ENCODE measurements around the gene TREM1.

The TREM1 gene

GRCh38 chr6:41239467-41240159, 46.9 kb downstream of the TREM1 start:
- no peak for ATAC-seq
- TF ChIP-seq ARNTL (CRISPR knock-in tag; IDR thresholded peaks at IDR 0.05; ENCODE audit: borderline replicate concordance, low read depth) (no peak), OSR1 (CRISPR knock-in tag; IDR thresholded peaks at IDR 0.05) (no peak), BACH2 (CRISPR knock-in tag; IDR thresholded peaks at IDR 0.05; ENCODE audit: borderline replicate concordance) (no peak), ZNF8 (CRISPR knock-in tag; IDR thresholded peaks at IDR 0.05) (no peak), GLIS3 (CRISPR knock-in tag; IDR thresholded peaks at IDR 0.05) (no peak), RARB (CRISPR knock-in tag; IDR thresholded peaks at IDR 0.05) (no peak)
- TF ChIP-seq, protein P1, sequence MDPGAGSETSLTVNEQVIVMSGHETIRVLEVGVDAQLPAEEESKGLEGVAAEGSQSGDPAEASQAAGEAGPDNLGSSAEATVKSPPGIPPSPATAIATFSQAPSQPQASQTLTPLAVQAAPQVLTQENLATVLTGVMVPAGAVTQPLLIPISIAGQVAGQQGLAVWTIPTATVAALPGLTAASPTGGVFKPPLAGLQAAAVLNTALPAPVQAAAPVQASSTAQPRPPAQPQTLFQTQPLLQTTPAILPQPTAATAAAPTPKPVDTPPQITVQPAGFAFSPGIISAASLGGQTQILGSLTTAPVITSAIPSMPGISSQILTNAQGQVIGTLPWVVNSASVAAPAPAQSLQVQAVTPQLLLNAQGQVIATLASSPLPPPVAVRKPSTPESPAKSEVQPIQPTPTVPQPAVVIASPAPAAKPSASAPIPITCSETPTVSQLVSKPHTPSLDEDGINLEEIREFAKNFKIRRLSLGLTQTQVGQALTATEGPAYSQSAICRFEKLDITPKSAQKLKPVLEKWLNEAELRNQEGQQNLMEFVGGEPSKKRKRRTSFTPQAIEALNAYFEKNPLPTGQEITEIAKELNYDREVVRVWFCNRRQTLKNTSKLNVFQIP (CRISPR knock-in tag; IDR thresholded peaks at IDR 0.05; ENCODE audit: borderline replicate concordance, low read depth) = no peak
- TF ChIP-seq, protein P2, sequence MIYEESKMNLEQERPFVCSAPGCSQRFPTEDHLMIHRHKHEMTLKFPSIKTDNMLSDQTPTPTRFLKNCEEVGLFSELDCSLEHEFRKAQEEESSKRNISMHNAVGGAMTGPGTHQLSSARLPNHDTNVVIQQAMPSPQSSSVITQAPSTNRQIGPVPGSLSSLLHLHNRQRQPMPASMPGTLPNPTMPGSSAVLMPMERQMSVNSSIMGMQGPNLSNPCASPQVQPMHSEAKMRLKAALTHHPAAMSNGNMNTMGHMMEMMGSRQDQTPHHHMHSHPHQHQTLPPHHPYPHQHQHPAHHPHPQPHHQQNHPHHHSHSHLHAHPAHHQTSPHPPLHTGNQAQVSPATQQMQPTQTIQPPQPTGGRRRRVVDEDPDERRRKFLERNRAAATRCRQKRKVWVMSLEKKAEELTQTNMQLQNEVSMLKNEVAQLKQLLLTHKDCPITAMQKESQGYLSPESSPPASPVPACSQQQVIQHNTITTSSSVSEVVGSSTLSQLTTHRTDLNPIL (CRISPR knock-in tag; IDR thresholded peaks at IDR 0.05; ENCODE audit: low read depth) = no peak
- TF ChIP-seq, protein P3, sequence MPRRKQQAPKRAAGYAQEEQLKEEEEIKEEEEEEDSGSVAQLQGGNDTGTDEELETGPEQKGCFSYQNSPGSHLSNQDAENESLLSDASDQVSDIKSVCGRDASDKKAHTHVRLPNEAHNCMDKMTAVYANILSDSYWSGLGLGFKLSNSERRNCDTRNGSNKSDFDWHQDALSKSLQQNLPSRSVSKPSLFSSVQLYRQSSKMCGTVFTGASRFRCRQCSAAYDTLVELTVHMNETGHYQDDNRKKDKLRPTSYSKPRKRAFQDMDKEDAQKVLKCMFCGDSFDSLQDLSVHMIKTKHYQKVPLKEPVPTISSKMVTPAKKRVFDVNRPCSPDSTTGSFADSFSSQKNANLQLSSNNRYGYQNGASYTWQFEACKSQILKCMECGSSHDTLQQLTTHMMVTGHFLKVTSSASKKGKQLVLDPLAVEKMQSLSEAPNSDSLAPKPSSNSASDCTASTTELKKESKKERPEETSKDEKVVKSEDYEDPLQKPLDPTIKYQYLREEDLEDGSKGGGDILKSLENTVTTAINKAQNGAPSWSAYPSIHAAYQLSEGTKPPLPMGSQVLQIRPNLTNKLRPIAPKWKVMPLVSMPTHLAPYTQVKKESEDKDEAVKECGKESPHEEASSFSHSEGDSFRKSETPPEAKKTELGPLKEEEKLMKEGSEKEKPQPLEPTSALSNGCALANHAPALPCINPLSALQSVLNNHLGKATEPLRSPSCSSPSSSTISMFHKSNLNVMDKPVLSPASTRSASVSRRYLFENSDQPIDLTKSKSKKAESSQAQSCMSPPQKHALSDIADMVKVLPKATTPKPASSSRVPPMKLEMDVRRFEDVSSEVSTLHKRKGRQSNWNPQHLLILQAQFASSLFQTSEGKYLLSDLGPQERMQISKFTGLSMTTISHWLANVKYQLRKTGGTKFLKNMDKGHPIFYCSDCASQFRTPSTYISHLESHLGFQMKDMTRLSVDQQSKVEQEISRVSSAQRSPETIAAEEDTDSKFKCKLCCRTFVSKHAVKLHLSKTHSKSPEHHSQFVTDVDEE (CRISPR knock-in tag; IDR thresholded peaks at IDR 0.05) = no peak

DNA sequence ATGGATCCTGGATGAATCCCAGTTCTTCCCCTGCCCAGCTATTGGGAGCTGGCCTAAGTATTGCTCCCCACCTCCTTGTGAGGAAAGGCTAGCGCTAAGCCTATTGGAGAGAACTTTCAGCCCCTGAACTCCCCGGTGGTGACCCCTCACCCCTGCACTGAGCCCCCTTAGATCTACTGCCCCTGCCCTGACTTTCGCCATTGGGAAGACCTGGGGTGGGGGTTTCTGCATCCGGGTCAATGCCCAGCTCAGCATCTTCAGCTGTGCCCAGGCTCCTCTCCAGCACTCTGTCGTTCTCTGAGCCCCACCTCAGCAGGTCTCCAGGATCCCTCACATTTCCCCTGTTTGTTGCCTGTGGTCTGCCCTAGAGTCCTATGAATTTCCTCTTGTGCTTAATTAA, 49.4 kb downstream of the TREM1 start:
- ATAC-seq = no peak
- TF ChIP-seq ZFP3 (CRISPR knock-in tag; IDR thresholded peaks at IDR 0.05) (no peak), GLIS3 (CRISPR knock-in tag; IDR thresholded peaks at IDR 0.05) (no peak)

DNA sequence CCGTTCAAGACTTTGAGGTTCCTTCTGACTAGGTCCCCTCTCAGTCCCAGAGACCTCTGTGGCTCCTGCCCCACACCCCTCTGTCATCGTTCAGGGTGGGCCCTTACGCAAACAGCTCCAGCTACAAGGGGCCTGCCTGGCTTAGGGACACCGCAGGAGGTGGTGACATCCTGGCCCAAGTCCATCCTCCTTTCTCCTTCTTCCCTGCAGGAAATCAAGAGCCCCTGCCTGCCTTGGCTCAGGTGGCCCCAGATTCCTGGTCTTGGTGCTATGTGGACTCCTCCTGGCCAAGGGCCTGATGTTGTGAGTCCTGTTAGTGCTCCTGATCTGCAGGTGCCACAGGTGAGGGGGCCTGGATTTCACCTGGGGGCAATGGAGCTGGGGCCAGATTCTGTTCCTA, 50.2 kb downstream of the TREM1 start:
- no peak for ATAC-seq
- TF ChIP-seq TOX (CRISPR knock-in tag; IDR thresholded peaks at IDR 0.05; ENCODE audit: borderline replicate concordance) (no peak), ZNF565 (CRISPR knock-in tag; conservative IDR thresholded peaks at IDR 0.05; ENCODE audit: low read depth) (no peak), BACH2 (CRISPR knock-in tag; IDR thresholded peaks at IDR 0.05; ENCODE audit: borderline replicate concordance) (no peak), ARNTL (CRISPR knock-in tag; IDR thresholded peaks at IDR 0.05; ENCODE audit: borderline replicate concordance, low read depth) (no peak)
- TF ChIP-seq, protein P4, sequence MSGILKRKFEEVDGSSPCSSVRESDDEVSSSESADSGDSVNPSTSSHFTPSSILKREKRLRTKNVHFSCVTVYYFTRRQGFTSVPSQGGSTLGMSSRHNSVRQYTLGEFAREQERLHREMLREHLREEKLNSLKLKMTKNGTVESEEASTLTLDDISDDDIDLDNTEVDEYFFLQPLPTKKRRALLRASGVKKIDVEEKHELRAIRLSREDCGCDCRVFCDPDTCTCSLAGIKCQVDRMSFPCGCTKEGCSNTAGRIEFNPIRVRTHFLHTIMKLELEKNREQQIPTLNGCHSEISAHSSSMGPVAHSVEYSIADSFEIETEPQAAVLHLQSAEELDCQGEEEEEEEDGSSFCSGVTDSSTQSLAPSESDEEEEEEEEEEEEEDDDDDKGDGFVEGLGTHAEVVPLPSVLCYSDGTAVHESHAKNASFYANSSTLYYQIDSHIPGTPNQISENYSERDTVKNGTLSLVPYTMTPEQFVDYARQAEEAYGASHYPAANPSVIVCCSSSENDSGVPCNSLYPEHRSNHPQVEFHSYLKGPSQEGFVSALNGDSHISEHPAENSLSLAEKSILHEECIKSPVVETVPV (CRISPR knock-in tag; IDR thresholded peaks at IDR 0.05) = no peak

- ATAC-seq = no peak
- TF ChIP-seq BACH2 (CRISPR knock-in tag; IDR thresholded peaks at IDR 0.05; ENCODE audit: borderline replicate concordance) (no peak), GLIS3 (CRISPR knock-in tag; IDR thresholded peaks at IDR 0.05) (no peak), ZFP30 (CRISPR knock-in tag; IDR thresholded peaks at IDR 0.05) (no peak), ZC3H10 (CRISPR knock-in tag; IDR thresholded peaks at IDR 0.05) (no peak), ZNF565 (CRISPR knock-in tag; conservative IDR thresholded peaks at IDR 0.05; ENCODE audit: low read depth) (no peak), TCF4 (CRISPR knock-in tag; IDR thresholded peaks at IDR 0.05; ENCODE audit: borderline replicate concordance) (no peak)
- TF ChIP-seq, protein P3 (CRISPR knock-in tag; IDR thresholded peaks at IDR 0.05) = no peak
Observed at GRCh38 chr6:41232667-41233066, 53.8 kb downstream of the TREM1 start.
